Panc1 (cell line): ENCODE measurements around the gene MBD3L3.
A peak's percentile ranks its signal among the peaks of the same experiment; 100 is the strongest.

Experiments
- POLR2AphosphoS5 ChIP-seq: IDR thresholded peaks from 2 replicates; pipeline ENCODE4 v1.6.1; 2012; ENCODE audit warnings: mild to moderate bottlenecking, low read depth, low read length, moderate library complexity
- SIN3A ChIP-seq: IDR thresholded peaks from 2 replicates; pipeline ENCODE4 v1.6.1; 2012; ENCODE audit warnings: low read depth, mild to moderate bottlenecking, low read length, moderate library complexity, borderline replicate concordance; ENCODE audit not compliant: insufficient read depth
- TCF7L2 ChIP-seq: IDR thresholded peaks from 2 replicates; pipeline ENCODE4 v1.6.1; 2011; ENCODE audit warnings: mild to moderate bottlenecking, low read depth, low read length, inconsistent platforms
- TF ChIP-seq, protein P1 (sequence below): fragments of 450-650 bp; IDR thresholded peaks from 2 replicates; pipeline ENCODE4 v1.5.1; 2017; ENCODE audit warnings: mild to moderate bottlenecking
- TF ChIP-seq, protein P2 (sequence below), 2 experiments: IDR thresholded peaks; 2 replicates each; pipeline ENCODE4 v1.6.1; 2011 to 2012; ENCODE audit warnings: low read depth in 2 of 2, control low read depth in 1 of 2, low read length in 1 of 2, mild to moderate bottlenecking in 1 of 2, moderate library complexity in 1 of 2; ENCODE audit not compliant: insufficient read depth in 1 of 2

DNA sequence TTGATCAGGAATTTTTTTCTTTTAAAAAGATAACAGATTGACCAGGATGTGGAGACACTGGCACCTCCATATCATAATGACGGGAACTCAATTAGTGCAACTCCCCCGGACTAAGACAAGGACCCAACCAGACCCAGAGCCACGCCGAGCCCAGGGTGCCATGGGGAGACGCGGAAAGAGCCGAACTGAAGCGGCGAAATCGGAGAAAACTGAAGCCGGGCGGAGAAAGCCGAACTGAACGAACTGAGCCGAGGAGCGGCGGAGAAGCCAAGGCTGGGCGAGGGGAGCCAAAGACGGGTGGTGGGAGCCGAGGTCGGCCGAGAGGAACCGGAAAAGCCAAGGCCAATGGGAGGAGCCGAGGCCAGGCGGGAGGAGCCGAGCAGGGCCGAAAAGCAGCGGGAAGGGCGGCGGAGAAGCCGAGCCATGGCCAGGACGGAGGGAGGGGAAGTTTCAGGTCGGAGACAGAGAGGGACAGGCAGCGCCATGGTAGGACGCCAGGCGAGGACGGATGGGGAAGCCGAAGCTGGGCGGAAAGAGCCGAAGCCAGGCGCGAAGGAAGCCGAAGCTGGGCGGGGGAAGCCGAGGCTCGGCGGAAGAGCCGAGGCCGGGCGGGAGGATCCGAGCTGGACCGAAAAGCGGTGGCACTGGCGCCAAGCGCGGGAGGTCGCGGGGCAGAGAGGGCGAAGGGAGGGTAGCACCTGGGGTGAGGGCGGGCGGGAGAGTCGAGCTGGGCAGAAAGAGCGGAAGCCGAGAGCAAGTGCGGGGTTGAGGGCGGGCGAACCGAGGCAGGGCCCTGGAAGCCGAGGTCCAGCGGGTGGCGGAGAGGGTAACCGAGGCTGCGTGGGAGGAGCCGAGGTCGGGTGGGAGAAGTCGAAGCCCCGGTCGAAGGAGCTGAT lies 40.5 kb upstream of the MBD3L3 start:
- TF ChIP-seq, protein P1, sequence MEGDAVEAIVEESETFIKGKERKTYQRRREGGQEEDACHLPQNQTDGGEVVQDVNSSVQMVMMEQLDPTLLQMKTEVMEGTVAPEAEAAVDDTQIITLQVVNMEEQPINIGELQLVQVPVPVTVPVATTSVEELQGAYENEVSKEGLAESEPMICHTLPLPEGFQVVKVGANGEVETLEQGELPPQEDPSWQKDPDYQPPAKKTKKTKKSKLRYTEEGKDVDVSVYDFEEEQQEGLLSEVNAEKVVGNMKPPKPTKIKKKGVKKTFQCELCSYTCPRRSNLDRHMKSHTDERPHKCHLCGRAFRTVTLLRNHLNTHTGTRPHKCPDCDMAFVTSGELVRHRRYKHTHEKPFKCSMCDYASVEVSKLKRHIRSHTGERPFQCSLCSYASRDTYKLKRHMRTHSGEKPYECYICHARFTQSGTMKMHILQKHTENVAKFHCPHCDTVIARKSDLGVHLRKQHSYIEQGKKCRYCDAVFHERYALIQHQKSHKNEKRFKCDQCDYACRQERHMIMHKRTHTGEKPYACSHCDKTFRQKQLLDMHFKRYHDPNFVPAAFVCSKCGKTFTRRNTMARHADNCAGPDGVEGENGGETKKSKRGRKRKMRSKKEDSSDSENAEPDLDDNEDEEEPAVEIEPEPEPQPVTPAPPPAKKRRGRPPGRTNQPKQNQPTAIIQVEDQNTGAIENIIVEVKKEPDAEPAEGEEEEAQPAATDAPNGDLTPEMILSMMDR = no peak
- TF ChIP-seq, protein P2, sequence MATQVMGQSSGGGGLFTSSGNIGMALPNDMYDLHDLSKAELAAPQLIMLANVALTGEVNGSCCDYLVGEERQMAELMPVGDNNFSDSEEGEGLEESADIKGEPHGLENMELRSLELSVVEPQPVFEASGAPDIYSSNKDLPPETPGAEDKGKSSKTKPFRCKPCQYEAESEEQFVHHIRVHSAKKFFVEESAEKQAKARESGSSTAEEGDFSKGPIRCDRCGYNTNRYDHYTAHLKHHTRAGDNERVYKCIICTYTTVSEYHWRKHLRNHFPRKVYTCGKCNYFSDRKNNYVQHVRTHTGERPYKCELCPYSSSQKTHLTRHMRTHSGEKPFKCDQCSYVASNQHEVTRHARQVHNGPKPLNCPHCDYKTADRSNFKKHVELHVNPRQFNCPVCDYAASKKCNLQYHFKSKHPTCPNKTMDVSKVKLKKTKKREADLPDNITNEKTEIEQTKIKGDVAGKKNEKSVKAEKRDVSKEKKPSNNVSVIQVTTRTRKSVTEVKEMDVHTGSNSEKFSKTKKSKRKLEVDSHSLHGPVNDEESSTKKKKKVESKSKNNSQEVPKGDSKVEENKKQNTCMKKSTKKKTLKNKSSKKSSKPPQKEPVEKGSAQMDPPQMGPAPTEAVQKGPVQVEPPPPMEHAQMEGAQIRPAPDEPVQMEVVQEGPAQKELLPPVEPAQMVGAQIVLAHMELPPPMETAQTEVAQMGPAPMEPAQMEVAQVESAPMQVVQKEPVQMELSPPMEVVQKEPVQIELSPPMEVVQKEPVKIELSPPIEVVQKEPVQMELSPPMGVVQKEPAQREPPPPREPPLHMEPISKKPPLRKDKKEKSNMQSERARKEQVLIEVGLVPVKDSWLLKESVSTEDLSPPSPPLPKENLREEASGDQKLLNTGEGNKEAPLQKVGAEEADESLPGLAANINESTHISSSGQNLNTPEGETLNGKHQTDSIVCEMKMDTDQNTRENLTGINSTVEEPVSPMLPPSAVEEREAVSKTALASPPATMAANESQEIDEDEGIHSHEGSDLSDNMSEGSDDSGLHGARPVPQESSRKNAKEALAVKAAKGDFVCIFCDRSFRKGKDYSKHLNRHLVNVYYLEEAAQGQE (IDR thresholded peaks at IDR 0.05; ENCODE audit: insufficient read depth in 1 of 2, low read depth in 2 of 2, low read length in 1 of 2) = no peak
- TF ChIP-seq TCF7L2 (no peak), POLR2AphosphoS5 (peak; percentile 49; the same call in 1 of the 2 replicates), SIN3A (no peak)
